Endometrial microvascular endothelial cells (primary cell): ENCODE results near the gene EXOC8. TPM values are rescaled to one million over a fixed set of nuclear protein-coding genes. Genes with fewer than 3 reads are reported as not detected.
"Not testable (repeated sequence)": the region's sequence is repeated elsewhere in the genome, so short reads cannot be mapped to it uniquely, and the experiment has no call there.

Experiments used
- in situ Hi-C: cut with HindIII; loops from 2 replicates; pipeline ENCODE4 v1.10.0; 2017; ENCODE audit warnings: low sequenced_read_pairs, low pct_unique_long_range_greater_than_20kb; ENCODE audit errors: inconsistent ontology term
- total RNA-seq: library from RNA; depleted of rRNA; stranded (reverse); fragments of >200 nt; gene quantifications from one replicate; pipeline ENCODE4 v1.2.3, GENCODE V29; 2015; ENCODE audit errors: inconsistent ontology term

The EXOC8 gene
- total RNA-seq, 1 donor from 2014 or later = 14.3 TPM

GRCh38 chr1:231354330-231355020, 16.8 kb upstream of the EXOC8 start:
- in situ Hi-C loops = no loop called here

GRCh38 chr1:231353086-231353485, 15.4 kb upstream of the EXOC8 start:
- in situ Hi-C loops = no loop called here

- in situ Hi-C loops = no loop called here
Measured at GRCh38 chr1:231351816-231352215, 14.2 kb upstream of the EXOC8 start.

- in situ Hi-C loops = not testable (repeated sequence)
Measured at GRCh38 chr1:231348856-231349255, 11.2 kb upstream of the EXOC8 start.

GRCh38 chr1:231348442-231348841, 10.8 kb upstream of the EXOC8 start:
- in situ Hi-C loops = no loop called here

- in situ Hi-C loops = no loop called here
Measured at GRCh38 chr1:231347961-231348360, 10.3 kb upstream of the EXOC8 start.

GRCh38 chr1:231340328-231341013, 2.8 kb upstream of the EXOC8 start:
- in situ Hi-C loops = no loop called here

GRCh38 chr1:231338270-231339128, 847 bp upstream of the EXOC8 start, which contains the start of gene SPRTN:
Gene SPRTN (plus strand): TSS chr1:231338293. CDS start chr1:231338384, 91 bp downstream.
- in situ Hi-C loops = no loop called here

GRCh38 chr1:231337043-231337471, 595 bp downstream of the EXOC8 start:
- in situ Hi-C loops = no loop called here

- in situ Hi-C loops = no loop called here
Measured at GRCh38 chr1:231335663-231336602, 1.7 kb downstream of the EXOC8 start.

GRCh38 chr1:231334952-231335351, 2.7 kb downstream of the EXOC8 start:
- in situ Hi-C loops = no loop called here

- in situ Hi-C loops = no loop called here
Measured at GRCh38 chr1:231334079-231334666, 3.5 kb downstream of the EXOC8 start.

- in situ Hi-C loops = no loop called here
Measured at GRCh38 chr1:231332761-231333160, 4.9 kb downstream of the EXOC8 start.

GRCh38 chr1:231329483-231329882, 8.2 kb downstream of the EXOC8 start:
- in situ Hi-C loops = no loop called here

GRCh38 chr1:231327617-231328016, 10.0 kb downstream of the EXOC8 start:
- in situ Hi-C loops = no loop called here

GRCh38 chr1:231326248-231326647, 11.4 kb downstream of the EXOC8 start:
- in situ Hi-C loops = no loop called here

GRCh38 chr1:231324660-231325059, 13.0 kb downstream of the EXOC8 start:
- in situ Hi-C loops = no loop called here

GRCh38 chr1:231322880-231323530, 14.6 kb downstream of the EXOC8 start:
- in situ Hi-C loops = no loop called here
